ENCODE data around the gene XRCC5. TPM values are rescaled to one million over a fixed set of nuclear protein-coding genes. Genes with fewer than 3 reads are reported as not detected.

The XRCC5 gene
- total RNA-seq, 2 experiments from 2014 or later: 510 to 515 TPM

GRCh38 chr2:216110620-216111019 is 1.5 kb downstream of the XRCC5 start:
- no peaks in the 10 kb centered on the region for H3K9me3 Mint-ChIP-seq
- intact Hi-C loops (cut with micrococcal nuclease): loop anchor here (1.0 to 10.0 kb wide), 6 partner anchors 10 to 554 kb away; no protein-coding TSS in a partner anchor
- peak overlapping the region; percentile 100 for H3K27ac Mint-ChIP-seq
- H3K4me1 Mint-ChIP-seq (ENCODE audit: low read depth): peaks cover 65% of the 10 kb centered on the region
- ChIA-PET CTCF (interaction anchor here (0.6 to 7.6 kb wide), 29 partner anchors 10 to 672 kb away, joined by 3 to 50 read pairs (median 5); partner anchors contain the start of genes PECR, RPL37A and TMEM169), POLR2A (interaction anchor here (1.5 to 2.7 kb wide), 2 partner anchors 26 to 36 kb away, joined by 3 to 9 read pairs; no protein-coding TSS in a partner anchor)
- H3K36me3 Mint-ChIP-seq: peaks cover 59% of the 10 kb centered on the region
- no peak for DNase-seq
- peak overlapping the region; percentile 100 for H3K4me3 Mint-ChIP-seq
- H3K27me3 Mint-ChIP-seq: peaks cover 4% of the 10 kb centered on the region

- H3K9me3 Mint-ChIP-seq: no peaks in the 10 kb centered on the region
- POLR2A ChIA-PET: interaction anchor here (1.5 to 2.7 kb wide), 2 partner anchors 27 to 36 kb away, joined by 3 to 9 read pairs; no protein-coding TSS in a partner anchor
- DNase-seq: no peak
- CTCF ChIA-PET: interaction anchor here (0.9 to 7.6 kb wide), 15 partner anchors 9 to 555 kb away, joined by 3 to 50 read pairs (median 6); partner anchors contain the start of genes PECR and TMEM169
- peaks cover 61% of the 10 kb centered on the region for H3K36me3 Mint-ChIP-seq
- intact Hi-C loops (cut with micrococcal nuclease): loop anchor here (2.0 to 10.0 kb wide), 2 partner anchors 238 to 554 kb away; no protein-coding TSS in a partner anchor
- H3K4me3 Mint-ChIP-seq: peak overlapping the region; percentile 100
- H3K27ac Mint-ChIP-seq: peak overlapping the region; percentile 100
- H3K4me1 Mint-ChIP-seq (ENCODE audit: low read depth): peaks cover 67% of the 10 kb centered on the region
- H3K27me3 Mint-ChIP-seq: peaks cover 4% of the 10 kb centered on the region
These were observed 2.0 kb downstream of the XRCC5 start for GRCh38 chr2:216111122-216111521.

GRCh38 chr2:216112926-216113325 is 3.8 kb downstream of the XRCC5 start:
- CTCF ChIA-PET: interaction anchor here (1.0 to 7.6 kb wide), 8 partner anchors 9 to 79 kb away, joined by 3 to 48 read pairs (median 4); partner anchors contain the start of genes PECR and TMEM169
- H3K4me3 Mint-ChIP-seq: peak overlapping the region; percentile 60
- no peaks in the 10 kb centered on the region for H3K9me3 Mint-ChIP-seq
- peak overlapping the region; percentile 100 for H3K27ac Mint-ChIP-seq
- DNase-seq: no peak
- intact Hi-C loops (cut with micrococcal nuclease): loop anchor here (1.0 to 10.0 kb wide), 3 partner anchors 54 to 552 kb away; no protein-coding TSS in a partner anchor
- H3K27me3 Mint-ChIP-seq: peaks cover 4% of the 10 kb centered on the region
- peaks cover 85% of the 10 kb centered on the region for H3K4me1 Mint-ChIP-seq (ENCODE audit: low read depth)
- peaks cover 78% of the 10 kb centered on the region for H3K36me3 Mint-ChIP-seq
- POLR2A ChIA-PET: interaction anchor here (1.0 to 1.5 kb wide), 3 partner anchors 9 to 94 kb away, joined by 3 to 4 read pairs (median 3); no protein-coding TSS in a partner anchor

- intact Hi-C loops (cut with micrococcal nuclease): loop anchor here (1.0 to 10.0 kb wide), 3 partner anchors 55 to 551 kb away; no protein-coding TSS in a partner anchor
- Mint-ChIP-seq H3K4me1 (ENCODE audit: low read depth) (peaks cover 86% of the 10 kb centered on the region), H3K36me3 (peaks cover 83% of the 10 kb centered on the region), H3K9me3 (no peaks in the 10 kb centered on the region), H3K27ac (peak overlapping the region; percentile 100), H3K4me3 (peak overlapping the region; percentile 60), H3K27me3 (peaks cover 4% of the 10 kb centered on the region)
- CTCF ChIA-PET: interaction anchor here (0.9 to 7.6 kb wide), 11 partner anchors 9 to 80 kb away, joined by 3 to 48 read pairs (median 4); partner anchors contain the start of genes PECR and TMEM169
- POLR2A ChIA-PET: interaction anchor here (1.0 to 1.5 kb wide), 3 partner anchors 8 to 93 kb away, joined by 3 to 4 read pairs (median 3); no protein-coding TSS in a partner anchor
- peak; percentile 41 for DNase-seq
These were observed 4.4 kb downstream of the XRCC5 start for GRCh38 chr2:216113572-216113971.

GRCh38 chr2:216114382-216114713 is 5.2 kb downstream of the XRCC5 start:
- DNase-seq: no peak
- Mint-ChIP-seq H3K27me3 (peaks cover 2% of the 10 kb centered on the region), H3K4me1 (ENCODE audit: low read depth) (peaks cover 89% of the 10 kb centered on the region), H3K36me3 (peaks cover 86% of the 10 kb centered on the region), H3K27ac (peak overlapping the region; percentile 100), H3K9me3 (no peaks in the 10 kb centered on the region), H3K4me3 (peak overlapping the region; percentile 86)
- intact Hi-C loops (cut with micrococcal nuclease): loop anchor here (1.0 to 10.0 kb wide), 5 partner anchors 16 to 550 kb away; partner anchors contain the start of genes RPL37A and SMARCAL1
- POLR2A ChIA-PET: no interaction called here
- CTCF ChIA-PET: interaction anchor here (0.6 to 7.6 kb wide), 20 partner anchors 9 to 108 kb away, joined by 3 to 48 read pairs (median 3); partner anchors contain the start of genes PECR and TMEM169

GRCh38 chr2:216114714-216115531 is 5.8 kb downstream of the XRCC5 start:
- peaks cover 85% of the 10 kb centered on the region for H3K36me3 Mint-ChIP-seq
- H3K27ac Mint-ChIP-seq: peak overlapping the region; percentile 100
- peaks cover 2% of the 10 kb centered on the region for H3K27me3 Mint-ChIP-seq
- intact Hi-C loops (cut with micrococcal nuclease): loop anchor here (1.0 to 10.0 kb wide), 5 partner anchors 16 to 550 kb away; partner anchors contain the start of genes RPL37A and SMARCAL1
- POLR2A ChIA-PET: no interaction called here
- CTCF ChIA-PET: interaction anchor here (0.6 to 7.6 kb wide), 19 partner anchors 9 to 109 kb away, joined by 3 to 48 read pairs (median 3); partner anchors contain the start of genes PECR and TMEM169
- no peaks in the 10 kb centered on the region for H3K9me3 Mint-ChIP-seq
- peaks cover 93% of the 10 kb centered on the region for H3K4me1 Mint-ChIP-seq (ENCODE audit: low read depth)
- H3K4me3 Mint-ChIP-seq: peak overlapping the region; percentile 86
- DNase-seq: peak; percentile 98

GRCh38 chr2:216116418-216116817 is 7.3 kb downstream of the XRCC5 start:
- DNase-seq: no peak
- Mint-ChIP-seq H3K9me3 (no peaks in the 10 kb centered on the region), H3K27me3 (peaks cover 2% of the 10 kb centered on the region), H3K4me3 (peak overlapping the region; percentile 51), H3K4me1 (ENCODE audit: low read depth) (peaks cover 95% of the 10 kb centered on the region), H3K36me3 (peaks cover 83% of the 10 kb centered on the region), H3K27ac (peak overlapping the region; percentile 91)
- CTCF ChIA-PET: no interaction called here
- intact Hi-C loops (cut with micrococcal nuclease): loop anchor here (10.0 kb wide), 1 partner anchor 548 kb away; no protein-coding TSS in a partner anchor
- POLR2A ChIA-PET: no interaction called here

GRCh38 chr2:216117561-216118340 is 8.6 kb downstream of the XRCC5 start:
- H3K4me3 Mint-ChIP-seq: no peak overlapping the region
- peak overlapping the region; percentile 91 for H3K27ac Mint-ChIP-seq
- ChIA-PET POLR2A (interaction anchor here (1.2 kb wide), 1 partner anchor 9 kb away, joined by 3 read pairs; the partner anchor contains the start of gene XRCC5), CTCF (interaction anchor here (1.0 to 6.5 kb wide), 2 partner anchors 9 to 15 kb away, joined by 3 to 50 read pairs; partner anchors contain the start of gene XRCC5)
- DNase-seq: no peak
- peaks cover 93% of the 10 kb centered on the region for H3K4me1 Mint-ChIP-seq (ENCODE audit: low read depth)
- H3K9me3 Mint-ChIP-seq: no peaks in the 10 kb centered on the region
- H3K27me3 Mint-ChIP-seq: peaks cover 2% of the 10 kb centered on the region
- H3K36me3 Mint-ChIP-seq: peaks cover 84% of the 10 kb centered on the region
- intact Hi-C loops (cut with micrococcal nuclease): loop anchor here (10.0 kb wide), 1 partner anchor 547 kb away; no protein-coding TSS in a partner anchor

- Mint-ChIP-seq H3K36me3 (peaks cover 81% of the 10 kb centered on the region), H3K4me3 (no peak overlapping the region), H3K4me1 (ENCODE audit: low read depth) (peaks cover 88% of the 10 kb centered on the region), H3K27me3 (peaks cover 2% of the 10 kb centered on the region), H3K27ac (peak overlapping the region; percentile 91), H3K9me3 (no peaks in the 10 kb centered on the region)
- POLR2A ChIA-PET: interaction anchor here (1.2 kb wide), 1 partner anchor 10 kb away, joined by 3 read pairs; the partner anchor contains the start of gene XRCC5
- CTCF ChIA-PET: interaction anchor here (1.0 to 6.5 kb wide), 2 partner anchors 9 to 14 kb away, joined by 3 to 50 read pairs; partner anchors contain the start of gene XRCC5
- intact Hi-C loops (cut with micrococcal nuclease): loop anchor here (10.0 kb wide), 1 partner anchor 546 kb away; no protein-coding TSS in a partner anchor
- DNase-seq: no peak
These were observed 9.3 kb downstream of the XRCC5 start for GRCh38 chr2:216118474-216118873.

GRCh38 chr2:216119146-216119545 is 10.0 kb downstream of the XRCC5 start:
- CTCF ChIA-PET: interaction anchor here (1.0 to 6.5 kb wide), 6 partner anchors 10 to 107 kb away, joined by 4 to 50 read pairs (median 6); partner anchors contain the start of gene XRCC5
- Mint-ChIP-seq H3K4me1 (ENCODE audit: low read depth) (peaks cover 83% of the 10 kb centered on the region), H3K27ac (peak overlapping the region; percentile 91), H3K4me3 (no peak overlapping the region), H3K9me3 (no peaks in the 10 kb centered on the region), H3K27me3 (peaks cover 2% of the 10 kb centered on the region), H3K36me3 (peaks cover 78% of the 10 kb centered on the region)
- intact Hi-C loops (cut with micrococcal nuclease): loop anchor here (10.0 kb wide), 1 partner anchor 546 kb away; no protein-coding TSS in a partner anchor
- DNase-seq: no peak
- POLR2A ChIA-PET: interaction anchor here (1.0 to 1.6 kb wide), 3 partner anchors 10 to 76 kb away, joined by 3 to 5 read pairs (median 4); partner anchors contain the start of gene XRCC5
